Choroid plexus epithelial cell (primary cell): ENCODE data around the gene STRN3.
A peak's percentile ranks its signal among the peaks of the same experiment; 100 is the strongest.
"Not testable (repeated sequence)": the region's sequence is repeated elsewhere in the genome, so short reads cannot be mapped to it uniquely, and the experiment has no call there.

Experiments
- DNase-seq: peaks from one replicate; pipeline ENCODE4 v3.0.0-alpha.2; 2010; ENCODE audit warnings: low read depth
- H3K4me3 ChIP-seq: 2 replicates; pipeline ENCODE4 v1.5.1; 2011; ENCODE audit warnings: low read depth, mild to moderate bottlenecking, control low read depth, low read length, moderate library complexity
- CTCF ChIP-seq: conservative IDR thresholded peaks from 2 replicates; pipeline ENCODE4 v1.5.1; 2011; ENCODE audit warnings: low read depth, mild to moderate bottlenecking, control low read depth, inconsistent platforms, low read length, moderate library complexity

Gene STRN3

GRCh38 chr14:30980980-30981379 lies 45.2 kb downstream of the STRN3 start:
- no peak overlapping the region for H3K4me3 ChIP-seq
- TF ChIP-seq CTCF, result no peak
- no peak for DNase-seq

- not testable (repeated sequence) for H3K4me3 ChIP-seq
- peak; percentile 58 for TF ChIP-seq CTCF
- peak; percentile 87 for DNase-seq
These were observed 46.0 kb downstream of the STRN3 start for GRCh38 chr14:30980106-30980704.

GRCh38 chr14:30977752-30978151 lies 48.4 kb downstream of the STRN3 start:
- DNase-seq, result no peak
- TF ChIP-seq CTCF, result no peak
- H3K4me3 ChIP-seq, result no peak overlapping the region

GRCh38 chr14:30974628-30975027 lies 51.6 kb downstream of the STRN3 start:
- no peak overlapping the region for H3K4me3 ChIP-seq
- peak; percentile 49 for DNase-seq
- TF ChIP-seq CTCF, result no peak

GRCh38 chr14:30972882-30973582 lies 53.1 kb downstream of the STRN3 start:
- no peak for DNase-seq
- no peak for TF ChIP-seq CTCF
- no peak overlapping the region for H3K4me3 ChIP-seq

DNA sequence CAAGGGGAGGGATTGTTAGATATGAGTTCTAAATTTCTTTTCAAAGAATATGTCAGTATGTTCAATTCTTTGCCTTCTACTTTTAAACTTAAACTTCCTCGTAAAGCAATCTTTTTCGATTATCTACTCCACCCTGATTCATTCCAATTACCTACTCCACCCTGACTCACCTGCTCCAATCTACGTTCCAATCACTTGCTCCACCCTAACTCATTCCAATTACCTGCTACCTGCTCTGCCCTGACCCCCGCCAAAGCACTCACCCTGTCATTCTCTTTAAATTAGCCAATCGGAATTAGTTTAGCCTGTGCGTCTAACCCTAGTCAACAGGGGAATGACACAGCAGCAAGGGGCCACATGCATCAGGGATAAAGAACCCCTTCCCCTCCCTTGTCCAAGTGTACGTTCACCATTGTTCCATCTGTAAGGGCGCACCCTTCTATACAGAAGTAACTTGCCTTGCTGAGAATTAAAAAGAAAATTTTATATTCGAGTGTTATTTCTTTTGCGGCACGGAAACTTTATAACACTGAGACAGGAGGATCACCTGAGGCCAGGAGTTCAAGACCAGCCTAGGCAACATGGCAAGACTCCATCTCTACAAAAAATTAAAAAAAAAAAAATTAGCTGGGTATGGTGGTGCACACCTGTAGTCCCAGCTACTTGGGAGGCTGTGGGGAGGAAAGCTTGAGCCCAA lies 54.0 kb downstream of the STRN3 start:
- not testable (repeated sequence) for DNase-seq, H3K4me3 ChIP-seq

- DNase-seq, result no peak
- no peak for TF ChIP-seq CTCF
- no peak overlapping the region for H3K4me3 ChIP-seq
These were observed 54.6 kb downstream of the STRN3 start for GRCh38 chr14:30971586-30971985.

DNA sequence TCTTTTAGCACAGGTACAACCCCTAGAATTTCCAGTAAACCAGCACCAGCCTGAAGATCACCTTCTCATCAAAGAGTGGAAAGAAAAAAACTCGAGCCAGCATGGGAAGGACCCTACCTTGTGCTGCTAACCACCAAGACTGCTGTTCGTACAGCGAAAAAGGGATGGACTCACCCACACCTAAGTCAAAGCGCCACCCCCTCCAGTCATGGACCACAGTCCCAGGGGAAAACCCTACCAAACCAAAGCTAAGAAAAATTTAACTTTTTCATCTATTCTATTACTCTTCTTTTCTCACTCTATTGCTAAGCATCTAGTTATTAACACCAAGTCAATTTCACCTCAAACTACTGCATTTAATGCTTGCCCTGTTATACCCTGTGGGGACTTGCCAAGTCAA lies 56.4 kb downstream of the STRN3 start:
- not testable (repeated sequence) for DNase-seq

DNA sequence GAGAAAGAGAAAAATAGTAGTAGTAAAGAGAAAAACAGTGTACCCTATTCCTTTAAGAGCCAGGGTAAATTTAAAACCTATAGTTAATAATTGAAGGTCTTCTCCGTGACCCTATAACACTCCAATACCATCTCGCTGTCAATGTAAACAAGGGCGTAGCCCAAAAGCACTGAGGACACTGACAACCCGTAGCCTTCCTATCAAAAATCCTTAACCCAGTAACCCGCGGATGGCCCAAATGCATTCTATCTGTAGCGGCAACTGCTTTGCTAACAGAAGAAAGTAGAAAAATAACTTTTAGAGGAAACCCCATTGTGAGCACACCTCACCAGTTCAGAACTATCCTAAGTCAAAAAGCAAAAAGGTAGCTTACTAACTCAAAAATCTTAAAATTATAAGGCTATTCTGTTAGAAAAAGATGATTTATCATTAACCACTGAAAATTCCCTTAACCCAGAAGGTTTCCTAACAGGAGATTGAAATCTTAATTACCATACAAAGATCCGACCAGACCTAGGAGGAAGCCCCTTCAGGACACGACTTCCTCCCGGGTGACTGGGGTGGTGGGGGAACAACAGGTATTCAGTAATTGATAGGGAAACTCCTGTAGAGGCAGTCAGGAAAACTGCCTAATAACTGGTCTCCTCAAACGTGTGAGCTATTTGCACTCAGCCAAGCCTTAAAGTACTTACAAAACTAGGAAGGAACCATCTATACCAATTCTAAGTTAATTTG lies 58.6 kb downstream of the STRN3 start:
- DNase-seq, H3K4me3 ChIP-seq: not testable (repeated sequence)

More for the DNA sequence above, 56.4 kb downstream of the STRN3 start:
- H3K4me3 ChIP-seq, result not testable (repeated sequence)
